HG03280 (cell line): ENCODE measurements around the gene MRPS22.
A peak's percentile ranks its signal among the peaks of the same experiment; 100 is the strongest.

Source experiments
- ATAC-seq: cut with Tn5 transposase; IDR thresholded peaks from one replicate; pipeline ENCODE4 v1.9.1; 2021; ENCODE audit warnings: mild to moderate bottlenecking, moderate library complexity; ENCODE audit not compliant: unreplicated experiment

MRPS22 gene

DNA sequence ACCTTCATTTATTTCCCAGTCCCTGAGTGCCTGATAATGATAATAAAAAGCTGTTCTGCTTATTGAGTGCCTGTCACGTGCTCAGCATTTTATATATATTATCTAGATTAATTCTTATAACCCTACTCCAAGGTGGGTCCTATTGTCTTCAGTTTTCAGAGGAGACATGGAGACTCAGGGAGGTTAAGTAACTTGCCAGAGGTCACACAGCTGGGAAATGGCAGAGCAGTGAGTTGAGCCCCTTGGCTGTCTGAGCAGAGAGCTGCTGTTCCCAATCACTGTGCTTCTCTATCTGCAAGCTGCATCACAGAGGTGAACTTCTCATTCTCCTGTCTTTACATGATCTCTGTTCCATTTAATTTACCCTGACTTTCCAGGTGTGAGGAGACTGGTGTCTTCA is 32.3 kb upstream of the MRPS22 start:
- no peak for ATAC-seq

DNA sequence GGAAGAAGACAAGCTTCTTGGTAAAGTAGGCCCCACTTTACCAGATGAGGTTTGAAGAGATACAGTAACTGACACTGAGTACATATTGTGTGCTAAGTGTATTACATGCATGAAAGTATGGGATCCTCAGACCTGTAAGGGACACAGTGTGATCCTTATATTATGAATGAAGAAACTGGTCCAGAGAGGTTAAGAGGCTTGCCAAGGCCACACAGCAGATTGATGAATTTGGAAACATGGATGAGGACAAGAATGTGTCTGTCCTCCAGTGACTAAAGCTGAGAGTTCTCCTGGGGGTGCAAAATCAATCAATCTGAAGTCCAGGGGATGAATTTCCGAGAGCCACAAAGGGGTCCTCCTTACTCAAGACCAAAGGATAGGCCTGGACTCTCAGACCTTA is 31.4 kb upstream of the MRPS22 start:
- no peak for ATAC-seq

DNA sequence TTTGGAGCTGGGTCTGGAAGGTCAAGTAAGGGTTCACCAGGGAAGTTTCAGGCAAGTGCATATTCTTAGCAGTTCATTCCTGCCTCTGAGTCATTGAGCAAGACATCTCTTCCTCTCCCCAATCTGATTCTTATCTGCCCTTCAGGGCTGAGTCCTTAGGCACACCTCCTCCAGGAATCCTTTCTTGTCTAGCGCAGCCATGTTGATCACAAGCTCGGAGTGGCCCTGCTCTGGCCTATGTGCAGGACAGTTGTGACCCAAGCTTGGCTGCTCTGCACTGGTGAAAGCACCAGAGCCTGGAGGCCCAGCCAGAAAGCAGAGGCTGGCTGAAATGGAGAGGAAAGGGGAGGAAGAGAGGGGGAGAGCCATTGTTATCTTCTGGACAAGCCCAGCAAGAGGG is 30.9 kb upstream of the MRPS22 start:
- no peak for ATAC-seq

DNA sequence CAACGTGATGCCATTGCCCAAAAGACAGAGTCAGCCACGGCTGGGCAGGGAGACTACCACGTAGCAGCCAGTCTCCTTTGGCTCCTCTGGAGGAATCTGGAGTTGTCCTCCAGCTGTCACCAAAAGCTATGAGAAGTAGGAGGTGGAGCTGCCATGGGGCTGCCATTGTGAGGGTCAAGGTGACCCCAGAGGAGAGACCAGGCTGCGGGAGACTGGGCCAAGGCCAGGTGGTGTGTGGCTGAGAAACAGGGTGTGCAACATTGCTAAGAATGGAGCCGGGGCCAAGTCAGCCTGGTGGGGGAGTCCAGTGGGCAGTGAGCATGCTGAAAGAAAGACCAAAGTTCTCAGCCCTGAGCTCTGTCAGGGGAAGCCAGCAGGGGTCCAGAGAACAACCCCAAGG is 29.9 kb upstream of the MRPS22 start:
- ATAC-seq: no peak

DNA sequence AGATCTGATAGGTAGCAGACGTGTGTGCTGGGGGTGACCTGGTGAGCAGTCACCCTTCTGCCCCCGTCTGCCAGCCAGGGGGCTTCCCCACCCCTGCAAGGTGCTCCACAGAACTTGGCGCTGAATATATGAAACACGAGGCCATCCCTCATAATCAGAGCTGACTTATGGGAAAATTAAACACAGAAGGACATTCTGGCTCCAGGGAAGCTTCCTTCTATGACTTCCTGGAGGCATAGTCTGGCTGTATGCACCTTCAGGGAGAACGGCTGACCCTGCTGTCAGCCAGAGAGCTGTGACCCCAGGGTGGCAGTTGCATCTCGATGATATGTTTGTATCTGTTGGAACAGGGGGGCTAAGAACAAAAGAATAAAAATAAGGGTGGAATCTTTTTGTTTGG is 26.6 kb upstream of the MRPS22 start:
- ATAC-seq: no peak

DNA sequence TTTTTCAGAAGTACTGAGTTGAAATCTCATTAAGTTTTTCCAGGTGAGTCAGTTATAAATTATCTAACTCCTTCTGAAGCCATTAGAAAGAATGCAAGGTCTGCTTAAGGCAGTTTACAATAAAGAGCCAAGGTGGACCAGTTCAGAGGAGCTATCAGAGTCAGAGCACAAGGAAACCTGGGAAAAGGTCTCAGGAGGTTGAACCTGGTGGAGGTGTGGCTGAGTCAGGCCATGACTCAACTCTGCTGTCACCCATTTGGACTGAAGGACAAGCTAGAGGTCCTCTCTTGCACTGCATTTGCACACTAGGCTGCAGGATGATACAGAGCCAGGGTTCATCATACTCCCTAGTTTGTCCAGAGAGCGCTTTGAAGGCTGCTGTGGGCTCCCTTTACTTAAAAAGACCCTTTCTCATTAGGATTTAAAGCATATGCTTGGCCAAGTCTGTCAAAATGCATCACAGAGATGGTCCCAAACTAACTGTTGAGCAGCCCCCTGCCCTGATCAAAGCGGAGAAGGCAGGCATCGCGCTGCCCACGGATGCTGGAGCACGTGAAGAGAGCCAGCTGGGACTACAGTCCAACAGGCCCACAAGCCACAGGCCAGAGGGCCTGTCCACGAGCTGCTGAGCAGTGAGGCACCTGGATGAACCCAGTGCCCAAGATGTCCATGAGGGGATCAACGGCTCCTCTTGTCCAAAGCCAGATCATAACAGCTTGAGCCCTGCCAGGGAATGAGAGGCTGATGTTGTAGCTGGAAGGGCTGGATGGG is 26.0 kb upstream of the MRPS22 start:
- no peak for ATAC-seq

DNA sequence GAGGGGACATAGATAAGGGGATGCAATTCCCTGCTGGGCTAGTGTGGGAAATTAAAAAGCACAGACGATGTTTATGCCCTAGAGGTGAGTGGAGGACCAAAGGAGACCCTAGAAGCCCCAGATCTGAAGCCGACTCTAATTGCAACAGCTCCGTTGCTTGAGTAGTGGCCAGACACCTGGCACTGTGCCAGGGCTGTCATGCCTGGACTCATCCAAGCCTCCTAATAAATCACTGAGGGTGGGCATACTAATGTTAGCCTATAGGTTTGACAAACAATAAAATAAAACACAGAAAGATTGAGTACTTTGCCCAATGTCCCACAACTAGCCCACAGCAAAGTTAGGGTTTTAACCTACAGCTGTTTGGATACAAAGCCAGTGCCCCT is 25.4 kb upstream of the MRPS22 start:
- no peak for ATAC-seq

DNA sequence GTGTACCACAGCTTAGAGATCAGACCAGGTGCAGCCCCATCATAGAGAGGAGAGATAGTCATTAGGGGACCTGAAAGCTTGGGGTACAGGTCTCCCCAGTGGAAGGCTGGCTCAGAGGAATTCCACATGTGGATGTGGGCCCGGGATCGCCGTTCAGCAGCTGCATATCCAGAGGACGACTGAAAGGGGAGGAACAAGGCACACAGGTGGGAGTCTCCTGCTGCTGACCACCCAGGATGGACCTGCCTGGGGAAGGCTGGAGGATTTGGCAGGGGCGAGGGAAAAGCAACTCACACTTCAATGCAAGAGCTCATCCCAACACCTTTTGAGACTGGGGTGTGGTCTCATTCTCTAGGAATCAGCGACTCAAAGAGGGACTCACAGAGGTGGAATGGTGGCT is 25.0 kb upstream of the MRPS22 start:
- ATAC-seq: no peak

DNA sequence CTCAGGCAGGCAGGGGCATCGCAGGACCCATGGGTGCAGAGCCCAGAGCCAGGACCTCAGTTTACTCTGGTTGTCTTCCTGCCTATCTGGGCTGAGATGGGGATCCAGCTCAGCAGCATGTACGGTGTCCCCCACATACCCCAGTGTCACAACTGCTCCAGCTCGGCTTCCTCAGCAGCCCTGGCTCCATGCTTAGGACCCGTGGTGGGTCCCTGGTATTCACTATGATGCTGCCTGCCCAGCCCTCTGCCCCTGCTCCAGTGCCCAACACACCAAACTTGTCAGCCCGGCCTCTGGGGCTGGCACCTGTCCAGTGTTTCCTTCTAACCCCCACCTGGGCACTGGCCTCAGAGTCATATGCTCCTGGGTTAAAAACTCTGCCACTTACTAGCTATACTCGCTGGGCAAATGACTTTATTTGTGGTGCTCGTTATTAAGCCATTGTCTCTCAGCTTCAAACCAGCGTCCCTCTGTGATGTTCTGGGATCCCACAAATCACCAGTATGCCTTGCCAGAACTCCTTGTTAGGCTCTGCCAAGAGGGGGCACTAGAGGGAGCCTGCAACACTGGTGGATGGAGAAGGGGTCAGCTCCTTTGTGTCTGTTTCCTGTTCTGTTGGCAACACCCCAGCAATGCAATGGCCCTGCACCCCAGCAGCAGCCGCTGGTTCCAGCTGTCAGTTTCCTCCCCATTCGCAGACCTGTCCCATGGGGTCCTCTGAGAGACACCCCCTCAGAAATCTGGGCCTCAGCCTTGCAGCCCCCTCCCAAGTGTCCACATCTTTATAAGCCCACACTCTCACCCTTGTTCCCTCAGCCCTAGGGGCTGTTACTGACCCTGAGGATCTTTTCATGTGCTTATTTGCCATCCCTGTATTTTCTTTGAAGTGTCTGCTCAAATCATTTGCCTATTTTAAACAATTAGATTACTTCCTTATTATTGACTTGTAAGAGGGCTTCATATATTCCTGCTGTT is 24.1 kb upstream of the MRPS22 start:
- no peak for ATAC-seq

DNA sequence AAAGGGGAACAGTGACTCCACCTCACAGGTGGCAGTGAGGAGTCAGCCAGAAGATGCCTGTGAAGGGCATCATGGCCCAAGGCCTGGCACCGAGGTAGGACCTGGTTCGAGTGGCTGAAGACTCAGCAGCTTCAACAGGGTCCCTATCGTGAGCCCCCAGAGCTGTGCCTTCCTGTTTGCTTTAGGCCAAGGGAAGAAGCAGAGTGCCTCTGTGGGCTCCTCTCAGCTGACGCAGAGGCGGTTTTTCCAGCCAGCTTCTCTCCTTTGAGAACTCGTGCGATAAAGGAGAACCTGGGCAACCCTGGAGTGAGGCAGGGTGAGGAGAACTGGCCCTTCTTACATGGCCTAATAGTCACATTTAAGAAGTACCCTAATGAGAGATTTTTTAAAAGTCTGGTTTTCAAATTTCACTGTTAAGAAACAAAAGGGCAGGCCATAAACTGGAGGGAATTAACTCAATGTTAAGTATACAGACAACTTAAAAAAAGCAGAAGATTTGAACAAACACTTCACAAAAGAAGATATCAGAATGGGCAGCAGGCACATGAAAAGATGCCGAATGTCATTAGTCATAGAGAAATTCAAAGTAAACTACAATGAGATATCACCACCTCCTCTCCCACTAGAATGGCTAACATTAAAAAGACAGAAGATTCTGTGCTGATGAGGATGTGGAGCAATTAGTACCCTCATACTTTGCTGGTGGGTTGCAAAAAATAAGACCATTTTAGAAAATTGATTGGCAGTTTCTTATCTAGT is 23.1 kb upstream of the MRPS22 start:
- ATAC-seq: no peak

DNA sequence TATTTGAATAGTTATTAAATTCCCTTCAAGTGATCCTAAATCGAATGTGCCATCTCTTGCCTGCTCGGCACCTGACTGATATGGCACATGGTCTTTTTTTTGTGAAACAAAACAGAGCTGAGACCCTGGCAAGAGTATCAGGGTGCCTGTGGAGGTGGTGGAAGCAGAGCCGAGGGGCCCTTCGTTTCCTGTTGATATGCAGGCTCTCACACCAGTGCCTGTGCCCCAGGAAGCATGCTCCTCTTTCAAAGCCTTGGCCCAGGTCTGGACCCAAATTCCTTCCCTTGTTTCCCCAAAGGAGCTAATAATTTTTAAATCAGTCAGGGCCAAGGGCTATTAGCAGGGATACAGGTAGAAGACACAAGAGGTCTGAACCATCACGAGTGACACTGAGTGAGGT is 21.5 kb upstream of the MRPS22 start:
- ATAC-seq: no peak

DNA sequence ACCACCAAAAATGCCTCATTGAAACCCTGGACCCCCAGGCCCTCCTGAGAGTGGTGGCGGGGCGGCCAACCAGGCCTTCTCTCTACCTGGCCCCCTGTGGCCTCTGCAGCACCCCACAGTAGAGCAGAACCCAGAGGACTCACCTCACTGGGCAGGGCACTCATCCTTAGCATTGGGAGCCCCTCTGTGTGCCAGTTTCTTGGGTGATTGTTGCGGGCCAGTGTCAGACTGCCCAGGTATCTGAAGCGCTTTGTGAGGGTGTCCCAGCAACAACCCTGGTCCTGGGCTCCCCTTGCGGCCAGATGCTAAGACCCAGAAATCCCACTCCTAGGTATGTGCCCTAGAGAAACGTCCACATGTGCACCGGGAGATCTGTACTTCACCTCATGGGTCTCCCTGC is 20.7 kb upstream of the MRPS22 start:
- ATAC-seq: no peak

DNA sequence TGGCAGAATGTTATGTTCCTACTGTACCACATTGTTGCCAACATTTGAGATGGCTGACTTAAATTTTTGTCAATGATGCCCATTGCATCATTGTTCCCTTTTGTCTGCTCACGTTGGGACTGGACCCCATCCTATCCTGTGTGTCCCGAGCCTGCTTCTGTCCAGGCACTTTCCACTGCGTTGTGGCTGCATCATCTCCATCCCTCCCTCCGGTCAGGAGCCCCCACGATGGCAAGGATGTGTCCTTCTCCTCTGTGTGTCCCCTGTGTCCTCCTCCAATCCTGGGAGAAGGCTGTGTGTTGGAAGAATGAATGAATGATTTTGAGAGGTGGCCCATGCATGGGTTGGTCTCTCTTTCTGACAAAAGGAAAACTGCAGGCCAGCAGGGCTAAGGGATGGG is 19.4 kb upstream of the MRPS22 start:
- ATAC-seq: no peak

DNA sequence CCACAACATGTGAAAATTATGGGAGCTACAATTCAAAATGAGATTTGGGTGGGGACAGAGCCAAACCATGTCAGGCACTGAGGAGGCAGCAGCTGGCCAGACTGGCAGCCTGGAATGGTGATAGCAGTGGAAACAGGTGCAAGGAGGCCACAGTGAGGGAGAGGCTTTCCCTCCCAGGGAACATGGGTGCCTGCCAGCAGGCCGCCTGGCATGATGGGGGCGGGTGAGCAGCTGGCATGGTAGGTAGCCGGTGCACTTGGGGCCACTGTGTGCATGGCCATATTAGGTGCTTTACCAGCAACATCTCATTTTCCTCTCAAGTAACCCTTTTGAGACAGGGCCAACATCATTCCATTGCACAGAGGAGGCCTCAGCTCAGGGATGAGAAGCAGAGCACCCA is 18.3 kb upstream of the MRPS22 start:
- ATAC-seq: no peak

DNA sequence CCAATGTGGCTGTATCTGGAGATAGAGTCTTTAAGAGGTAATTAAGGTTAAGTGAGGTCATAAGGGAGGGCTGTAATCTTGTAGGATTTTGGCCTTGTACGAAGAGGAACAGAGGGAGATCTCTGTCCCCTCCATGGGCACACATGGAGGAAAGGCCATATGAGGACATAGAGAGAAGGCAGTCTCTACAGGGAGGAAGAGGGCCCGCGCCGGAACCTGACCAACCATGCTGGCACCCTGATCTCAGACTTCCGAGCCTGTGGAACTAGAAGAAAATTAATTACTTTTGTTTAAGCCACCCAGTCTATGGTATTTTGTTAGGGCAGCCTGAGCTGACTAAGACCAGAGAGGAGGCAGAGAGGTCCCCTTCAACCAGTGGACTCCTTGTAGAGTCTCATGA is 17.7 kb upstream of the MRPS22 start:
- no peak for ATAC-seq

DNA sequence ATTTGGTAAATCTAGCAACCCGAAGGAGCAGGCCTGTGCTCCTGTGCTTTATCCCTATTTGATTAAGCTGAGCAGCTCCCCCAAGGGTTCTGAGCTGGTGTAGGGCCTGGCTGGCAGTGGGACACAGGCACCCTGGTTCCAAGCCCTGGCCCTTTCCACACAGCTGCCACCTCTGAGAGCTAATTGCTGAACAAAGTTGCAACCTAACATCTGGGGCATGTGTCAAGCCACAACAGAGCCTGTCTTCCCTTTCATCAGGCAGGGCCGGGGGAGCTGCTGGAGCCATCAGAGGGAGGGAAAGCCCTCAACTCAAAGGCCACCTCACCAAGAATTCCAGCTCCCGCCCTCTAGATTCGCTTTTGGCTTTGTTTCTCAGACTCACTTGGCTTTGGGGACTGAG is 17.1 kb upstream of the MRPS22 start:
- ATAC-seq: no peak

DNA sequence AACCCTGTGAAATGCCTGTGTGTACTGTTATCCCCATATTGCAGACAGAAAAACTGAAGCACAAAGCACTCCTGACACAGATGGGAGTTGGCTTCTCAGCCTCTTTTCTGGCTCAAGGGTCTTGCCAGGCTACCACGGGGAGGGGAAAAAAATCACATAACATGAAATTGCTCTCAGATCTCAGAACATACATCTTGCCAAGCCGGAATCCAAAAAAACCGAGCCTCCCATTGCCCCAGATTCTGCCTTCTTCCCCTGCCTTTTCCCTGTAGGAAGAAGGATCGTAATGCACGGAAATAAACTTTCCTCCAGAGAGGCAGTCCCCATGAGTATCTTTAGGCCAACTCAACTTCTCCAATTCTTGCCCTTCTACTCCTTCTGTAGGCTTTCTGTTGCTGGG is 16.6 kb upstream of the MRPS22 start:
- ATAC-seq: no peak

DNA sequence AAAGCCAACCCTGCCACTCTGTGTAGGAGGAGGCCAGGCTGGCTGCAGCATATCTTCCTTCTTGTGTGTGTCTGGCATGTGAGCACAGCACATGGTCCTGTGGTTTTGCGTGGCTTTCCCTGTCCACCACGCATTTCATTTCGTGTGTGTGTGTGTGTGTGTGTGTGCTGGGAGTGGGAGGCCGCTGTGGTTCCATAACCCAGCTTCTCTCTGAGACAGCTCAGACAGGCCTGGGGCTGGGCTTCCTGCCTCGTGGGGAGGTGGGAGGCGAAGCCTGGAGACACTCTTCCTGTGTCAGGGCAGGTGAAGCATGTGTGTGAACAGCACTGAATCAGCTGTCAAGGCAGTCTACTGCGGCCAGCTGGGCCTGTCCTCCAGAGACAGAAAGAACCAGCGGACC is 16.0 kb upstream of the MRPS22 start:
- no peak for ATAC-seq

DNA sequence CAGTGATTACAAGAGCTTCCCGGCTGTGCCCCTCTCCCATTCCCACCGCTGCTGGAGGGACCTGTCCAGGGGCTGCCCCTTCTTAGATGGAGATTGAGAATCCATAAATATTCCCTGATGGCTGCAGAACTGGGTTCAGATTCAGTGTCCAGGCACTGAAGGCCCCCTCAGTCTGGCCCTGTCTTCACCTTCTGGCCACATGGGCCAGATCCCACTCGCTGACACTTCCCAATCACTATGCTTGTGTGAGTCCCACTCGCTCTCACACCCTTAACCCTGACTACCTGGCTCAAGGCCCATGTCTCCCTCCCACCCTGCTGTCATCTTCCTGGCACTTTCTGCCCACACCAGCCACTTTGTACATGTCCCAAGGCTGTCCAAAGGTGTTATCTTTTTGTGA is 15.5 kb upstream of the MRPS22 start:
- ATAC-seq: no peak

DNA sequence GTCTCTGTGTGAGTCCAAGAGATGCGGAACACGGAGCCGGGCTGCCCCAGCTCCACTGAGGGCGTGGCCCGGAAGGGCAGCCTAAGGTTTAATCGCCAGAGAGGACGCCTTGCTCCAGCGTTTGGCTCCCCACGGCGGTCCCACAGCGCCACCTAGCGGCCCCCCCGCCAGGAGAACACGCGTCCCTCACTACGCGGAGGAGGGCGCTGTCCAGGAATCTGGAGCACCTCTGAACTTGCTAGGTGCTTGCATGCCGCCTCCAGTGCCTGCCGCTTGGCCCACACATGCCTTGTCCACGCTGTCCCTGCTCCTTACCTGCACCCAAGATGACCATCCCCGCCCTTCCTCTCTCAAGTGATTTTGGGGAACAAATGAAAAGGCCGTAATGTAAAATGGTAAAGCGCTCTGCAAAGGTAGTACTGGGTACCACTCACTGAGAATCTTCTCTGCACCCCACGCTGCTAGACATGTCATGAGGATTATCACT is 14.4 kb upstream of the MRPS22 start:
- ATAC-seq: peak; percentile 97

DNA sequence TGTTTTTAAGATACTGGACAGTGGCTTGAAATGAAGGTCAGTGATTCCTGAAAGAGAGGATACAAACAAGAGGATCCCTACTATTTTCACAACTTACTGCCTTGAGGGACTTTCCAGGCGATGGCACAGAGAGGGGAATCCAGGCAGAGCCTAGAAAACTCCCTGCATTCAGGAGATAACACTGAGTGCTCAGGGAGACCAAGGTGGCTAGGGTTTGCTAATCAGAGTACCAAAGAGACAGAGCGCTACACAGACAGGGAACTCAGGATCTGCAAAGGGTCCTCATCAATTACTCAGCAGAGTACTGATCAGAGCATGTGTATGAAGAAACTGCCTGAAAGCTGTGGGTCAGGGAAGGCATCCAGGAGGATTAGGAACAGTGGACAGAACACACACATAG is 11.7 kb upstream of the MRPS22 start:
- ATAC-seq: no peak
